ENCODE measurements around the gene ATP8B2.

Gene ATP8B2

DNA sequence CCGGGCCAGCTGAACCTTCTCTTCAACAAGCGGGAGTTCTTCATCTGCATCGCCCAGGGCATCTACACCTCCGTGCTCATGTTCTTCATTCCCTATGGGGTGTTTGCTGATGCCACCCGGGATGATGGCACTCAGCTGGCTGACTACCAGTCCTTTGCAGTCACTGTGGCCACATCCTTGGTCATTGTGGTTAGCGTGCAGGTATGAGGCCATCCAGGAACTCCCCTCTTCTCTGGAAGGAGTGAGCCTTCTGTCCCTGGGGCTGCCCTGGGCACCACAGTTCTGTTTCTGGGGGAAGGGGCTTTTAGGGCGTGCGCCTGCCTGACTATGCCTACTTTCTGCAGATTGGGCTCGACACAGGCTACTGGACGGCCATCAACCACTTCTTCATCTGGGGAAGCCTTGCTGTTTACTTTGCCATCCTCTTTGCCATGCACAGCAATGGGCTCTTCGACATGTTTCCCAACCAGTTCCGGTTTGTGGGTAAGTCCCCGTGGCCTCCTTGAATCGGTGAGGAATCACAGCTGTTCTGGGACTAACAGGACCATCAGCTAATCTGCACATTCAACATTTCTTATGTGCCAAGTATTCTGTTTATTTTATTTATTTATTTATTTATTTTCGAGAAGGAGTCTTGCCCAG, 21.1 kb downstream of the ATP8B2 start:
- DNase-seq (ENCODE audit: low read depth), result no peak
- no peak overlapping the region for H3K4me3 ChIP-seq (ENCODE audit: low read length)
- TF ChIP-seq CTCF (conservative IDR thresholded peaks at IDR 0.05; ENCODE audit: low read length), result no peak

DNA sequence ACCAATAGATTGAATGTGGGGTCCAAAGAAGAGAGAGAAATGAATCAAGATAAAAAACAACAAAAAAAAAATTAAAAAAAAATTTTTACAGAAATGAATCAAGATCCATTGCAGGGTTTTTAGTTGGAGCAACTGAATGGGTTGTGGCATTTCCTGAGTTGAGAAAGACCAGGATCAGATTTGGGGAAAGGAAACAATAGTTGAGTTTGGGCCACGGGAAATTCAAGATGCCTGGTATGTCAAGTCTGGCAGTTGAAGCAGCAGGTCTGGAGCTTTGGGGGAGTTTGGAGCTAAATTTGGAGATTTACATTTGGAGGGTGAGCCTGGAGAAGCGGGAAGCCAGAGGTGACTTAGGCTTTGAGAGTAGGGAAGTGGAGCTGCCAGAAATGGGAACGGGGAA, 22.6 kb downstream of the ATP8B2 start:
- no peak for TF ChIP-seq CTCF (conservative IDR thresholded peaks at IDR 0.05; ENCODE audit: low read length)
- DNase-seq (ENCODE audit: low read depth), result peak; percentile 11
- H3K4me3 ChIP-seq (ENCODE audit: low read length), result no peak overlapping the region

GRCh38 chr1:154348429-154349076, 23.2 kb downstream of the ATP8B2 start:
- TF ChIP-seq CTCF (conservative IDR thresholded peaks at IDR 0.05; ENCODE audit: low read length), result no peak
- no peak for DNase-seq (ENCODE audit: low read depth)
- no peak overlapping the region for H3K4me3 ChIP-seq (ENCODE audit: low read length)

DNA sequence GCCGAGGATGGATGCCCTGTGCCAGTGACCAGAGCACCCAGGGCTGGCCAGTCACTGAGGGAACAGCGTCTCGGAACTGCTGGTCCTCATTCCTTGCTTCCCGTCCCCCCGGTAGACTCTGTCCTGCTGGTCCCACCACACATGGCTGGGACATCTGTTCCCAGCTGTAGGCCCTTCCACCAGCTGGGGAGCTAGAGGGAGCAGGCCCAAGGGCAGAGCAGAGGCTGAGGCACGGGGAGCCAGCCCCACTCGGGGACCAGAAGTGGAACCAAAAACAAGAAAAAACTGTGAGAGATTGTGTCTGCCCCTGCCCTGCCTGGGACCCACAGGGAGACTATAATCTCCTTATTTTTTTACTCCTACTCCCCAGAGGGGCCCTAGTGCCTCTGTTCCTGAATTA, 23.8 kb downstream of the ATP8B2 start:
- DNase-seq (ENCODE audit: low read depth), result no peak
- no peak for TF ChIP-seq CTCF (conservative IDR thresholded peaks at IDR 0.05; ENCODE audit: low read length)
- H3K4me3 ChIP-seq (ENCODE audit: low read length), result no peak overlapping the region

DNA sequence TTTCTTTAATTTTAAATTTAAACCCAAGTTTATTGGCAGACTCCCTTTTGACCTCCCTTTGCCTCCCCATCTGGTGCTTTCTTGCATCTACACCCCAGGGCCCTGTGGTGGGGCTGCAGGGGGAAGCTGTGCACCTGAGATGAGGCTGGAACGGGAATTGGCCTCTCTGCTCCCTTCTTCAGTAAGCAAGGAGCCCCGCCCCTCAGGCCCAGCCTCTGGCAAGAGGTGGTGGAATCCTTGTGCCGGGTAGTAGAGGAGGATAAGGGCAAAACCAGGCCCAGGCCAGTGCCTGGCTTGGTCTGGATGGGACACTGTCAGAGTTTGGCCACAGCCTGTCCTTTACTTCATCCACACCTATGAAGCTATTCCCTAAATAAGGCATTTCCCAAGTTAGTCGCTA, 25.1 kb downstream of the ATP8B2 start:
- no peak overlapping the region for H3K4me3 ChIP-seq (ENCODE audit: low read length)
- DNase-seq (ENCODE audit: low read depth), result no peak
- TF ChIP-seq CTCF (conservative IDR thresholded peaks at IDR 0.05; ENCODE audit: low read length), result no peak

- no peak for DNase-seq (ENCODE audit: low read depth)
- H3K4me3 ChIP-seq (ENCODE audit: low read length), result no peak overlapping the region
- no peak for TF ChIP-seq CTCF (conservative IDR thresholded peaks at IDR 0.05; ENCODE audit: low read length)
Measured at GRCh38 chr1:154351363-154352068, 26.2 kb downstream of the ATP8B2 start.

DNA sequence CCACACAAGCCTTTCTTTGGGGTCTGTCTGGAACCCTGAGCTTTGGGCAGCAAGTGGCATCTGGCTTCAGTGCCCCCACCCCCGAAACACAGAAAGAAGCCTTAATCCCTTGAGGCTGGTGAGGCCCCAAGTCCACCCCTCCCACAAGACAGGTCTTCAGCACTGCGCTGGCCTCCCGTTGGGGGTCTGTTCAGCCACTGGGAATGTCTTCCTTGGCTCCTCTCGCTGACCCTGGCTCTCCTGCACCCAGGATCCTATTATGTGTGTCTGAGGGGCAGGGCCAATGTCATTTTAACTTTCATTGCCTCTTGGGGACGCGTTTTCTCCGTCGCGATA, 26.9 kb downstream of the ATP8B2 start:
- TF ChIP-seq CTCF (conservative IDR thresholded peaks at IDR 0.05; ENCODE audit: low read length), result no peak
- H3K4me3 ChIP-seq (ENCODE audit: low read length), result peak overlapping the region; percentile 51
- no peak for DNase-seq (ENCODE audit: low read depth)
